HEK293 (cell line): ENCODE measurements around the gene CD300E.

Source experiments
- CTCF ChIA-PET: fragments of 350-600 bp; formaldehyde crosslinking; extraction: SDS; loops from one replicate; lab custom pipeline; 2021; ENCODE audit warnings: antibody characterized with exemption; lab: Yijun Ruan, JAX
- POLR2A ChIA-PET: fragments of 300-600 bp; formaldehyde crosslinking; extraction: SDS; loops from one replicate; lab custom pipeline; 2020; ENCODE audit warnings: antibody characterized with exemption, inconsistent platforms; lab: Yijun Ruan, JAX
- H3K27ac ChIP-seq: fragments of 200-500 bp; sonication (Bioruptor generic); 2 replicates; pipeline ENCODE4 v1.5.1; 2014; ENCODE audit warnings: low read depth, low read length, control low read depth, inconsistent platforms; ENCODE audit errors: extremely low read depth
- H3K36me3 ChIP-seq, 2 experiments: fragments of 200-500 bp in 1 of 2; sonication (Bioruptor generic) in 1 of 2; 1 replicate in 1 of 2; 2 replicates in 1 of 2; pipeline ENCODE4 v1.5.1; 2014 to 2017; ENCODE audit warnings: inconsistent platforms in 2 of 2, low read length in 2 of 2; ENCODE audit not compliant: control insufficient read depth in 2 of 2, insufficient read depth in 1 of 2
- H3K4me1 ChIP-seq: fragments of 200-500 bp; sonication (Bioruptor generic); 2 replicates; pipeline ENCODE4 v1.5.1; 2014; ENCODE audit warnings: mild to moderate bottlenecking, low read length, inconsistent platforms; ENCODE audit not compliant: control insufficient read depth, insufficient read depth
- H3K4me3 ChIP-seq: 2 replicates; pipeline ENCODE4 v1.5.1; 2011; ENCODE audit warnings: low read depth, mild to moderate bottlenecking, control low read depth, low read length, moderate library complexity
- H3K9me3 ChIP-seq: fragments of 200-500 bp; sonication (Bioruptor generic); 2 replicates; pipeline ENCODE4 v1.5.1; 2014; ENCODE audit warnings: low read depth, low read length, inconsistent platforms; ENCODE audit not compliant: control insufficient read depth, insufficient read depth
- BCL6B ChIP-seq: fragments of 450-650 bp; formaldehyde crosslinking; IDR thresholded peaks from 2 replicates; pipeline ENCODE4 v1.5.1; 2017; ENCODE audit warnings: missing biosample characterization, missing genetic modification characterization
- GLIS1 ChIP-seq: fragments of 450-650 bp; formaldehyde crosslinking; IDR thresholded peaks from 2 replicates; pipeline ENCODE4 v1.5.1; 2016; ENCODE audit warnings: missing biosample characterization, missing genetic modification characterization
- OSR2 ChIP-seq: fragments of 450-650 bp; formaldehyde crosslinking; IDR thresholded peaks from 2 replicates; pipeline ENCODE4 v1.5.1; 2016; ENCODE audit warnings: missing biosample characterization, missing genetic modification characterization
- OVOL3 ChIP-seq: fragments of 450-650 bp; formaldehyde crosslinking; IDR thresholded peaks from 2 replicates; pipeline ENCODE4 v1.5.1; 2016; ENCODE audit warnings: missing biosample characterization, missing genetic modification characterization
- PRDM2 ChIP-seq: fragments of 450-650 bp; formaldehyde crosslinking; IDR thresholded peaks from 2 replicates; pipeline ENCODE4 v1.5.1; 2016; ENCODE audit warnings: missing biosample characterization, missing genetic modification characterization, borderline replicate concordance
- ZBTB11 ChIP-seq: fragments of 450-650 bp; formaldehyde crosslinking; conservative IDR thresholded peaks from 2 replicates; pipeline ENCODE4 v1.5.1; 2016; ENCODE audit warnings: low read depth, missing biosample characterization, missing genetic modification characterization
- ZNF391 ChIP-seq: fragments of 450-650 bp; formaldehyde crosslinking; IDR thresholded peaks from 2 replicates; pipeline ENCODE4 v1.5.1; 2016; ENCODE audit warnings: low read depth, missing biosample characterization, missing genetic modification characterization, borderline replicate concordance
- ZNF768 ChIP-seq: fragments of 450-650 bp; formaldehyde crosslinking; IDR thresholded peaks from 2 replicates; pipeline ENCODE4 v1.5.1; 2018; ENCODE audit warnings: missing biosample characterization, mild to moderate bottlenecking, missing genetic modification characterization
- TF ChIP-seq, protein P1 (sequence below): fragments of 450-650 bp; formaldehyde crosslinking; IDR thresholded peaks from 2 replicates; pipeline ENCODE4 v1.5.1; 2016; ENCODE audit warnings: missing biosample characterization, missing genetic modification characterization

The CD300E gene

GRCh38 chr17:74601944-74602572 is 21.5 kb downstream of the CD300E start (continued):
- no peak for TF ChIP-seq PRDM2 (tag by site-specific recombination)
- TF ChIP-seq ZNF391 (tag by site-specific recombination), result no peak

DNA sequence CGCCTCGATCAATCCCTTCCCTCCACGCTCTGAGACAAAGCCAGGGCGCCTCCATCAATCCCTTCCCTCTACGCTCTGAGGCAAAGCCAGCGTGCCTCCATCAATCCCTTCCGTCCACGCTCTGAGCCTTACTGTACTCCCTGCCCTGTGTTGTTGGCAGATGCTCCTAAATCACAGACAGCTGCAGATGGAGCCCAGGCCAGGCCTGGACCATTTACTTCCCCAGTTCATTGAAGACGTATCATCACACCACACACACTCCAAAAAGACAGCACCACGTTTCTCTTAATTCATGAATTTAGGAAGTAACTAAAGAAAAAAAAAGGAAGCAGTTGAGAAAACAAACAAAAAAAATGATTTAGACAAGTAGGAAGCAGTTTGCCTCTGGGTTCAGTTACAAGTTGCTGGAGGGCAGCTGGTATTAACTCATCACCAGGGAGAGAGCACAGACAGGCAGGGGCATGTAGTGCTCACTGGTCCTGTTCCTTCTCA is 24.0 kb downstream of the CD300E start:
- Histone ChIP-seq H3K4me1 (no peaks in the 10 kb centered on the region), H3K36me3 (no peaks in the 10 kb centered on the region), H3K9me3 (no peaks in the 10 kb centered on the region), H3K27ac (no peak overlapping the region), H3K4me3 (no peak overlapping the region)
- POLR2A ChIA-PET, result no interaction called here
- CTCF ChIA-PET, result interaction anchor here (0.6 to 1.8 kb wide), 4 partner anchors 27 to 142 kb away, joined by 3 to 6 read pairs (median 4); no protein-coding TSS in a partner anchor
- TF ChIP-seq, protein P1, sequence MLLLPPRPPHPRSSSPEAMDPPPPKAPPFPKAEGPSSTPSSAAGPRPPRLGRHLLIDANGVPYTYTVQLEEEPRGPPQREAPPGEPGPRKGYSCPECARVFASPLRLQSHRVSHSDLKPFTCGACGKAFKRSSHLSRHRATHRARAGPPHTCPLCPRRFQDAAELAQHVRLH (tag by site-specific recombination), result no peak
- TF ChIP-seq ZBTB11 (tag by site-specific recombination), result peak; percentile 52

GRCh38 chr17:74599023-74599399 is 24.5 kb downstream of the CD300E start:
- CTCF ChIA-PET, result interaction anchor here (0.6 to 1.8 kb wide), 4 partner anchors 27 to 219 kb away, joined by 3 to 6 read pairs (median 4); no protein-coding TSS in a partner anchor

More at GRCh38 chr17:74599023-74599399, 24.5 kb downstream of the CD300E start:
- H3K4me3 ChIP-seq, result no peak overlapping the region
- H3K36me3 ChIP-seq, result no peaks in the 10 kb centered on the region
- POLR2A ChIA-PET, result no interaction called here
- H3K27ac ChIP-seq, result no peak overlapping the region
- H3K9me3 ChIP-seq, result no peaks in the 10 kb centered on the region
- H3K4me1 ChIP-seq, result no peaks in the 10 kb centered on the region
- TF ChIP-seq GLIS1 (tag by site-specific recombination) (no peak), OVOL3 (tag by site-specific recombination) (no peak), ZNF768 (no peak), OSR2 (tag by site-specific recombination) (no peak), BCL6B (tag by site-specific recombination) (no peak)
